Sciatic nerve (tissue), 2 donors: Measurements from ENCODE around the gene USP12. TPM values are rescaled to one million over a fixed set of nuclear protein-coding genes. Genes with fewer than 3 reads are reported as not detected.
A peak's percentile ranks its signal among the peaks of the same experiment; 100 is the strongest.
"Not testable (repeated sequence)": the region's sequence is repeated elsewhere in the genome, so short reads cannot be mapped to it uniquely, and the experiment has no call there.

Experiments
- ATAC-seq: fragments of 200-7000 bp; cut with Tn5 transposase; one replicate; pipeline ENCODE4 v1.9.1; 2020; ENCODE audit warnings: mild to moderate bottlenecking, moderate library complexity
- DNase-seq: peaks from one replicate; pipeline ENCODE4 v3.0.0-alpha.2; 2020; ENCODE audit warnings: low spot score
- intact Hi-C: fragments of 100-400 bp; cut with DNase I; formaldehyde crosslinking; loops from one replicate; pipeline ENCODE4 v1.14.2; 2022
- total RNA-seq: library from RNA; stranded (reverse); fragmentation: NEBNext Ultra II Directional; extraction: Animal tissue kit (Norgen Biotek cat#: 25700); gene quantifications from one replicate; pipeline ENCODE4 v1.2.1, GENCODE V29; 2021
- donor health status: DM: no; HTN: no; CAD: no.
- donor health status: DM: no; HTN: no; CAD: no.

The USP12 gene
- 32.7 TPM for total RNA-seq

- no peak for ATAC-seq
- intact Hi-C loops, result loop anchor here (5.0 to 10.0 kb wide), 2 partner anchors 83 to 184 kb away; partner anchors contain the start of gene RPL21
- DNase-seq, result peak; percentile 64
These were observed at the start of gene USP12 for GRCh38 chr13:27171244-27171826. USP12 (minus strand) TSS chr13:27171811; CDS start chr13:27171639, 172 bp downstream.

GRCh38 chr13:27219611-27220010, 48.0 kb upstream of the USP12 start:
- ATAC-seq (no peak), DNase-seq (no peak)
- intact Hi-C loops, result no loop called here

- DNase-seq, ATAC-seq, intact Hi-C loops: not testable (repeated sequence)
These were observed 47.2 kb upstream of the USP12 start for GRCh38 chr13:27218861-27219260.

- ATAC-seq, DNase-seq, intact Hi-C loops: not testable (repeated sequence)
These were observed 46.2 kb upstream of the USP12 start for GRCh38 chr13:27217791-27218190.

- DNase-seq, ATAC-seq, intact Hi-C loops: not testable (repeated sequence)
These were observed 41.8 kb upstream of the USP12 start for GRCh38 chr13:27213386-27213785.

GRCh38 chr13:27211771-27212364, 40.3 kb upstream of the USP12 start:
- ATAC-seq (no peak), DNase-seq (no peak)
- intact Hi-C loops, result no loop called here

GRCh38 chr13:27211271-27211670, 39.7 kb upstream of the USP12 start:
- intact Hi-C loops, result no loop called here
- ATAC-seq, result no peak
- DNase-seq, result no peak

GRCh38 chr13:27208514-27208913, 36.9 kb upstream of the USP12 start:
- ATAC-seq (no peak), DNase-seq (no peak)
- intact Hi-C loops, result no loop called here

GRCh38 chr13:27203854-27204253, 32.2 kb upstream of the USP12 start:
- ATAC-seq, result no peak
- intact Hi-C loops, result no loop called here
- DNase-seq, result no peak

- DNase-seq, result no peak
- intact Hi-C loops, result no loop called here
- no peak for ATAC-seq
These were observed 31.6 kb upstream of the USP12 start for GRCh38 chr13:27203186-27203585.

- intact Hi-C loops, result no loop called here
- ATAC-seq, result no peak
These were observed 30.1 kb upstream of the USP12 start for GRCh38 chr13:27201661-27202060.

GRCh38 chr13:27200413-27201070, 28.9 kb upstream of the USP12 start:
- intact Hi-C loops, result no loop called here
- DNase-seq (no peak), ATAC-seq (no peak)

More at GRCh38 chr13:27201661-27202060, 30.1 kb upstream of the USP12 start:
- DNase-seq, result no peak

GRCh38 chr13:27199696-27200095, 28.1 kb upstream of the USP12 start:
- ATAC-seq, result no peak
- intact Hi-C loops, result no loop called here
- DNase-seq, result no peak

- DNase-seq (no peak), ATAC-seq (no peak)
- intact Hi-C loops, result no loop called here
These were observed 27.6 kb upstream of the USP12 start for GRCh38 chr13:27199211-27199610.

- intact Hi-C loops, result no loop called here
- DNase-seq (no peak), ATAC-seq (no peak)
These were observed 23.5 kb upstream of the USP12 start for GRCh38 chr13:27194895-27195764.

GRCh38 chr13:27194209-27194608, 22.6 kb upstream of the USP12 start:
- intact Hi-C loops, result no loop called here

GRCh38 chr13:27193496-27193895, 21.9 kb upstream of the USP12 start:
- intact Hi-C loops, result no loop called here
- no peak for DNase-seq
- no peak for ATAC-seq

More at GRCh38 chr13:27194209-27194608, 22.6 kb upstream of the USP12 start:
- ATAC-seq, result no peak
- DNase-seq, result no peak

GRCh38 chr13:27192973-27193372, 21.4 kb upstream of the USP12 start:
- ATAC-seq (no peak), DNase-seq (no peak)
- intact Hi-C loops, result no loop called here

- DNase-seq, ATAC-seq, intact Hi-C loops: not testable (repeated sequence)
These were observed 20.8 kb upstream of the USP12 start for GRCh38 chr13:27192367-27192766.
